DND-41 (cell line): Measurements from ENCODE around the gene MAGEB10.

Experiments
- ATAC-seq: fragments of 200-7000 bp; cut with Tn5 transposase; 3 replicates; pipeline ENCODE4 v1.9.1; 2021; ENCODE audit warnings: low read depth; ENCODE audit not compliant: insufficient read depth
- DNase-seq: peaks from one replicate; pipeline ENCODE4 v3.0.0-alpha.2; 2020
- H2AFZ ChIP-seq: 2 replicates; pipeline ENCODE4 v1.6.0; 2012; ENCODE audit warnings: low read depth, low read length
- H3K27ac ChIP-seq: 2 replicates; pipeline ENCODE4 v1.5.1; 2012; ENCODE audit warnings: low read length, inconsistent platforms
- H3K27me3 ChIP-seq: fragments of 200-600 bp; sonication (generic); 2 replicates; pipeline ENCODE4 v1.6.0; 2012; ENCODE audit warnings: low read length, mild to moderate bottlenecking, inconsistent platforms; ENCODE audit not compliant: insufficient read depth, poor library complexity
- H3K36me3 ChIP-seq: 2 replicates; pipeline ENCODE4 v1.5.1; 2012; ENCODE audit warnings: low read length, inconsistent platforms; ENCODE audit not compliant: insufficient read depth
- H3K4me1 ChIP-seq: 2 replicates; pipeline ENCODE4 v1.5.1; 2012; ENCODE audit warnings: mild to moderate bottlenecking, low read length; ENCODE audit not compliant: insufficient read depth
- H3K4me2 ChIP-seq: 2 replicates; pipeline ENCODE4 v1.6.0; 2012; ENCODE audit warnings: mild to moderate bottlenecking, moderate library complexity, low read length, inconsistent platforms; ENCODE audit not compliant: insufficient read depth
- H3K4me3 ChIP-seq, 2 experiments: fragments of 200-600 bp in 1 of 2; shearing (Covaris generic) in 1 of 2; 2 replicates each; pipeline ENCODE4 v1.5.1; 2012 to 2016; ENCODE audit warnings: inconsistent platforms in 2 of 2, low read length in 2 of 2, mild to moderate bottlenecking in 2 of 2, low read depth in 1 of 2, moderate library complexity in 1 of 2
- H3K79me2 ChIP-seq: 2 replicates; pipeline ENCODE4 v1.6.0; 2012; ENCODE audit warnings: low read length, inconsistent platforms; ENCODE audit not compliant: insufficient read depth
- H3K9ac ChIP-seq: 2 replicates; pipeline ENCODE4 v1.6.0; 2012; ENCODE audit warnings: low read depth, mild to moderate bottlenecking, inconsistent platforms, low read length, moderate library complexity
- H3K9me3 ChIP-seq: 2 replicates; pipeline ENCODE4 v1.5.1; 2012; ENCODE audit warnings: low read length, moderate library complexity, mild to moderate bottlenecking, inconsistent platforms; ENCODE audit not compliant: insufficient read depth, severe bottlenecking
- H4K20me1 ChIP-seq: 2 replicates; pipeline ENCODE4 v1.6.0; 2012; ENCODE audit warnings: low read length; ENCODE audit not compliant: insufficient read depth
- EZH2 ChIP-seq: IDR thresholded peaks from 3 replicates; pipeline ENCODE4 v1.6.1; 2012; ENCODE audit warnings: borderline replicate concordance, low read depth, mild to moderate bottlenecking, moderate library complexity, low read length, inconsistent platforms; ENCODE audit not compliant: severe bottlenecking
- TF ChIP-seq, protein P1 (sequence below): IDR thresholded peaks from 2 replicates; pipeline ENCODE4 v1.5.1; 2012; ENCODE audit warnings: borderline replicate concordance, low read length, moderate library complexity, mild to moderate bottlenecking; ENCODE audit not compliant: poor library complexity, severe bottlenecking; ENCODE audit errors: extremely low read depth

Gene MAGEB10, protein sequence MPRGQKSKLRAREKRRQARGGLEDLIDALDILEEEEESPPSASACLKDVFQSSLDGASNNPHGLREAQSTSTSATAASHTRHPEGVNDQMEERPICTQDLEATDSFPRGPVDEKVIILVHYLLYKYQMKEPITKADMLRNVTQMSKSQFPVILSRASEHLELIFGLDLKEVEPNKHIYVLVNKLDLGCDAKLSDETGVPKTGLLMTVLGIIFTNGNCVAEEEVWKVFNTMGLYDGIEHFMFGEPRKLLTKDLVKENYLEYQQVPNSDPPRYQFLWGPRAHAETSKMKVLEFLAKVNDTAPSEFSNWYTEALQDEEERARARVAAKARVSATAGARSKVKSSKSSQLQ

DNA sequence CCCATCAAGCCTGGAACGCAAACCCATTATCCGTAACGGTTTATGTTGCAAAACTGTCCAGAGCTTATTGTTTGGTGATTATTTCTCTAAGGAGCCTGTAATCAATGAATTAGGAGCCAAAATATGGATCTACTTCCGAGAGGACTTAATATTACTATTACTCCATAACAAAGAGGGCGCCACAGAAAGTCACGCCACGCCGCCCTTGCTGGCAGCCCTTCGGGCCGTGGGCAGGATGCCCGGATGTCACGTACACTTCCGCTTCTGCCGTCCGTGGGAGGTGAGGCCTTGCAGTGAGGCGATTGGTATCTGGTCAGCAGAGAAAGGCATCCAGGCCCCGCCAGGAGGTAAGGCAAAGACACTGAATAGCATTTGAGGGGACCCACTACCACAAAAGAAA is at the start of gene MAGEB10:
MAGEB10 (plus strand) TSS at position 301 of the 400 bp plus-strand sequence. CDS start 13,317 bp downstream, outside the sequence.
- TF ChIP-seq, protein P1, sequence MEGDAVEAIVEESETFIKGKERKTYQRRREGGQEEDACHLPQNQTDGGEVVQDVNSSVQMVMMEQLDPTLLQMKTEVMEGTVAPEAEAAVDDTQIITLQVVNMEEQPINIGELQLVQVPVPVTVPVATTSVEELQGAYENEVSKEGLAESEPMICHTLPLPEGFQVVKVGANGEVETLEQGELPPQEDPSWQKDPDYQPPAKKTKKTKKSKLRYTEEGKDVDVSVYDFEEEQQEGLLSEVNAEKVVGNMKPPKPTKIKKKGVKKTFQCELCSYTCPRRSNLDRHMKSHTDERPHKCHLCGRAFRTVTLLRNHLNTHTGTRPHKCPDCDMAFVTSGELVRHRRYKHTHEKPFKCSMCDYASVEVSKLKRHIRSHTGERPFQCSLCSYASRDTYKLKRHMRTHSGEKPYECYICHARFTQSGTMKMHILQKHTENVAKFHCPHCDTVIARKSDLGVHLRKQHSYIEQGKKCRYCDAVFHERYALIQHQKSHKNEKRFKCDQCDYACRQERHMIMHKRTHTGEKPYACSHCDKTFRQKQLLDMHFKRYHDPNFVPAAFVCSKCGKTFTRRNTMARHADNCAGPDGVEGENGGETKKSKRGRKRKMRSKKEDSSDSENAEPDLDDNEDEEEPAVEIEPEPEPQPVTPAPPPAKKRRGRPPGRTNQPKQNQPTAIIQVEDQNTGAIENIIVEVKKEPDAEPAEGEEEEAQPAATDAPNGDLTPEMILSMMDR: no peak
- no peak for TF ChIP-seq EZH2
- ATAC-seq (no peak), DNase-seq (no peak)
- Histone ChIP-seq H3K4me3 (no peak within 1 kb of the TSS), H4K20me1 (no peaks in the 10 kb centered on the region), H3K9me3 (no peaks in the 10 kb centered on the region), H3K9ac (no peak within 1 kb of the TSS), H3K4me2 (no peak within 1 kb of the TSS), H3K79me2 (no peaks in the 10 kb centered on the region), H3K4me1 (no peaks in the 10 kb centered on the region), H2AFZ (no peak within 1 kb of the TSS), H3K36me3 (no peaks in the 10 kb centered on the region), H3K27me3 (no peaks in the 10 kb centered on the region), H3K27ac (no peak within 1 kb of the TSS)

DNA sequence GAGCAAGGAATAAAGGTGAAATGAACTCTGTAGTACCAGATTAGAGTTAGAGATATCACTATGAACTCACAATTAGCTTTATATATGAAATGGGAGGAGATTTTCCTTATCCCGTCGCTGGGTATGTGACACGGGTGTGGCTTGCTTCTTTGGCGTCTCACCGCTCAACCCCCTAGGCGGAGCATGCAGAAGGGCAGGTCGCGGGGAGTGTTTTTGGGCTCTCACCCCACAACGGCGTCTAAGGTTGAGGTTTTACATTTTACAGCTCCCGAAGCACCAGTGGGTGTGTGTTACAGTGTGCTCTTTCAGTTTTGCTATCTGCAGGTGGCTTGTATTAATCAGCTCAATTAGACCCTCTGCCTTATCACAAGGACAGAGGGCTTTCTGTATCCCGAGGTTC is 42.1 kb upstream of the MAGEB10 start:
- Histone ChIP-seq H3K79me2 (no peaks in the 10 kb centered on the region), H3K27ac (no peak overlapping the region), H3K27me3 (no peaks in the 10 kb centered on the region), H3K4me1 (no peaks in the 10 kb centered on the region), H3K4me2 (no peak overlapping the region), H3K9me3 (no peaks in the 10 kb centered on the region), H3K9ac (no peak overlapping the region), H2AFZ (no peak overlapping the region), H3K4me3 (no peak overlapping the region), H3K36me3 (no peaks in the 10 kb centered on the region), H4K20me1 (no peaks in the 10 kb centered on the region)
- no peak for DNase-seq
- TF ChIP-seq, protein P1: no peak
- TF ChIP-seq EZH2: no peak
- ATAC-seq: peak; percentile 44; the same call in 2 of the 3 replicates

DNA sequence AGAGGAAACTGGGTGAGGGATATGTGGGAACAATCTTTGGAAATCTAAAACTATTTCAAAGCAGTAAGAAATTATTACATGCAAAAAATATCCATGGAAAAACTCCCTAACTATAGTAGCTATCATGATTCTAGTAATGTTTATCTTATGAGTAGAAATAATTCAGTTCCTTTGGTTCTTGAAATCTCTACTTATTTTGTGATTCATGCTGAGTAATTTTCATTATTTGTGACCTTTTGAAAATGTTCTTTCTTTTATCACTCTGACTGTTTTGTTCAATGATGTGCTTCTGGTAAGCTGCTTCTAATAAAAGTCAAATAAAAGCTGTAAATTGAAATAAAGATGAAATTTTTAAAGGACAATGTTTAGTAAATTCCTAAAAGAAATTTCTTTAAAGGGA is 40.4 kb upstream of the MAGEB10 start:
- DNase-seq (no peak), ATAC-seq (no peak)
- Histone ChIP-seq H3K4me3 (no peak overlapping the region), H3K4me1 (peaks cover 4% of the 10 kb centered on the region; the same call in 1 of the 2 replicates), H4K20me1 (no peaks in the 10 kb centered on the region), H3K27ac (no peak overlapping the region), H3K9ac (no peak overlapping the region), H3K9me3 (no peaks in the 10 kb centered on the region), H3K4me2 (no peak overlapping the region), H3K27me3 (no peaks in the 10 kb centered on the region), H3K79me2 (no peaks in the 10 kb centered on the region), H2AFZ (no peak overlapping the region), H3K36me3 (no peaks in the 10 kb centered on the region)
- TF ChIP-seq EZH2: no peak
- TF ChIP-seq, protein P1: no peak
